Mammary epithelial cell (primary cell): ENCODE measurements around the gene PACS1.

Experiments used
- CTCF ChIP-seq, 2 donors: IDR thresholded peaks in 1 of 2; conservative IDR thresholded peaks in 1 of 2; 2 replicates each; pipeline ENCODE4 v1.5.1; 2011 to 2012; ENCODE audit warnings: inconsistent platforms in 2 of 2, low read length in 2 of 2, mild to moderate bottlenecking in 2 of 2, control low read depth in 1 of 2, low read depth in 1 of 2; ENCODE audit not compliant: insufficient read depth in 1 of 2; ENCODE audit errors: extremely low read depth in 1 of 2
- EZH2 ChIP-seq: IDR thresholded peaks from 2 replicates; pipeline ENCODE4 v1.6.1; 2012; ENCODE audit warnings: low read length, inconsistent platforms, borderline replicate concordance

- no peak for TF ChIP-seq EZH2
- TF ChIP-seq CTCF (conservative IDR thresholded peaks at IDR 0.05 in 1 of 2, IDR thresholded peaks at IDR 0.05 in 1 of 2; ENCODE audit: extremely low read depth in 1 of 2, insufficient read depth in 1 of 2, low read depth in 1 of 2, low read length in 2 of 2): no peak
Observed at GRCh38 chr11:66067640-66068039, 2.4 kb upstream of the PACS1 start.
